HK-2 (cell line): ENCODE data around the gene BCOR.

Experiments
- DNase-seq: peaks from one replicate; pipeline ENCODE4 v3.0.0-alpha.2; 2018; ENCODE audit not compliant: unreplicated experiment

BCOR gene

GRCh38 chrX:40097504-40098263 is at the start of gene BCOR:
BCOR (minus strand) TSS chrX:40097958; CDS start chrX:40077929, 20,029 bp downstream.
- DNase-seq = peak; percentile 64

GRCh38 chrX:40147126-40147952 is 49.6 kb upstream of the BCOR start:
- no peak for DNase-seq

GRCh38 chrX:40146262-40147125 is 48.7 kb upstream of the BCOR start:
- peak; percentile 56 for DNase-seq

GRCh38 chrX:40145923-40146261 is 48.1 kb upstream of the BCOR start:
- DNase-seq = no peak

GRCh38 chrX:40145001-40145922 is 47.5 kb upstream of the BCOR start:
- no peak for DNase-seq

- no peak for DNase-seq
These were observed 46.8 kb upstream of the BCOR start for GRCh38 chrX:40144576-40144975.

- DNase-seq = no peak
These were observed 46.2 kb upstream of the BCOR start for GRCh38 chrX:40143987-40144386.

- DNase-seq = no peak
These were observed 45.2 kb upstream of the BCOR start for GRCh38 chrX:40143001-40143400.

- DNase-seq = no peak
These were observed 44.7 kb upstream of the BCOR start for GRCh38 chrX:40142417-40142816.

- DNase-seq = no peak
These were observed 43.1 kb upstream of the BCOR start for GRCh38 chrX:40140706-40141499.

- peak; percentile 63 for DNase-seq
These were observed 35.0 kb upstream of the BCOR start for GRCh38 chrX:40132751-40133150.

- no peak for DNase-seq
These were observed 34.0 kb upstream of the BCOR start for GRCh38 chrX:40131654-40132337.

- DNase-seq = peak; percentile 66
These were observed 32.4 kb upstream of the BCOR start for GRCh38 chrX:40130207-40130606.

- no peak for DNase-seq
These were observed 29.3 kb upstream of the BCOR start for GRCh38 chrX:40127052-40127451.

GRCh38 chrX:40122487-40122886 is 24.7 kb upstream of the BCOR start:
- DNase-seq = no peak

- DNase-seq = no peak
These were observed 23.9 kb upstream of the BCOR start for GRCh38 chrX:40121618-40122017.

- DNase-seq = no peak
These were observed 23.3 kb upstream of the BCOR start for GRCh38 chrX:40120838-40121580.

- no peak for DNase-seq
These were observed 20.0 kb upstream of the BCOR start for GRCh38 chrX:40117715-40118285.

GRCh38 chrX:40116925-40117324 is 19.2 kb upstream of the BCOR start:
- no peak for DNase-seq
